Left forelimb (tissue), 1 donor: Measurements from ENCODE around the gene SENP1.
"Not testable (repeated sequence)": the region's sequence is repeated elsewhere in the genome, so short reads cannot be mapped to it uniquely, and the experiment has no call there.

Source experiments
- DNase-seq: peaks from one replicate; pipeline ENCODE4 v3.0.0-alpha.2; 2018; ENCODE audit warnings: low spot score

Gene SENP1

DNA sequence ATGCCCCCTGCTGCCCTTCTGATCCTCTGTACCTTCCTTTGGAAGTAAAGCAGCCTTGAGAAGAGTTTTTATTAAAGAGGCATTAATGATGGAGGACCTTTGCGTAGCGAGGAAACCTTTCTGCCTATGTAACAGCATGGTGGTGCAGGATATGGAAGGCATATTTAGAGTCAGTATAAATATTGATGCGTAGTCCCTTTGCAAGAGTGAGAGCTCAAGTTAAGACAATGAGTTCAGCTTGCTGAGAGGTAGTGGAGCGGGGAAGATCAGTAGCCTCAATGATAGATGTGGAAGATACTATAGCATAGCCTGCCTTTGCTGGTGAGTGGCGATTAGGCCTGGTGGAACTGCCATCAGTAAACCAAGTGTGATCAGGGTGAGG, 5.4 kb upstream of the SENP1 start:
- not testable (repeated sequence) for DNase-seq

DNA sequence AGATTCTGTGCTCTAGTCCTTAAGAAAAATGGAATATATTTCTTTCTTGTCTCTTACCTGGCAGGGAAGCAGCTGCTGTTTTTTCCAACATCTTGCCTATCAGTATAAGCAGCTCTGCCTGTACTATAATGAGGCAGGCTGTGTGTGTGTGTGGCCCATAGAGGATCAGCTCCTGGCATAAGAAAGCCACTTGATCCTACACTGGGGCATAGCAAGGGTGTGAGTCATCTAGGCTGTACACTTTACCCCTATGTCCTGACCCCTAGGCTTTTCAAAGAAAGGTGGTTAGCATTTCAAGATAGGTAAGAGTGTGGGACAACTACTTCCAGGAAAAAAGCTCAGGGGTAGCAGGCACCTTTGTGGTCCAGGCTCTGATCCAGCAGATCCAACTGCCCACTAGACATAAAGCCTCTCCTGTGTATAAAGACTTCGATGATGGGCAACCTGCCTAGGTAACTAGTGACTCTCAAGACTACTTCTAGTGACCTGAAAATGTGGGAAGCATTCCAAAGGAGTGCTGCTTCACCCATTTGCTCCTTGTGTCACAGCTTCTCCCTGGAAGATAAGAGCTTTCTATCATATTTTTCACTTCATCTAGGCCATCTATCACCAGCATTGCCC, 4.9 kb upstream of the SENP1 start:
- DNase-seq, result no peak

DNA sequence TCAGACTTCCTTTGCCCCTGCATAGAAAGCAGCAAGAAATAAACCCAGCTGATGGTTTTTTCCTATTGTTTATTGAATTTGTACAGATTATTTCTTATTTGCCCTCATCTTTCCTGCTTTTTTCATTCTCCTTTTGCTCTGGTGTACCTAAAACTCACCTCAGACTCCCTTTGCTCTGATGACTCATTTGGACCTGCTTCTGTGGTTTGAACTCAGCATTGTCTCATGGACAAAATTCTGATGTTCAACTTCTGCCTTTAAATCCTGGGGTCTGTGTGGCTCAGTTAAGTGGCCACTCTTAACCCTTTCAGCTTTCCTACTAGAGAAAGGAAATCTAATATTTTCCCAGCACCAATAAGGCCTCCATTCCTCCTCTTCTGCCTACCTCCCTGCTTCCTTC, 3.5 kb upstream of the SENP1 start:
- DNase-seq, result no peak

DNA sequence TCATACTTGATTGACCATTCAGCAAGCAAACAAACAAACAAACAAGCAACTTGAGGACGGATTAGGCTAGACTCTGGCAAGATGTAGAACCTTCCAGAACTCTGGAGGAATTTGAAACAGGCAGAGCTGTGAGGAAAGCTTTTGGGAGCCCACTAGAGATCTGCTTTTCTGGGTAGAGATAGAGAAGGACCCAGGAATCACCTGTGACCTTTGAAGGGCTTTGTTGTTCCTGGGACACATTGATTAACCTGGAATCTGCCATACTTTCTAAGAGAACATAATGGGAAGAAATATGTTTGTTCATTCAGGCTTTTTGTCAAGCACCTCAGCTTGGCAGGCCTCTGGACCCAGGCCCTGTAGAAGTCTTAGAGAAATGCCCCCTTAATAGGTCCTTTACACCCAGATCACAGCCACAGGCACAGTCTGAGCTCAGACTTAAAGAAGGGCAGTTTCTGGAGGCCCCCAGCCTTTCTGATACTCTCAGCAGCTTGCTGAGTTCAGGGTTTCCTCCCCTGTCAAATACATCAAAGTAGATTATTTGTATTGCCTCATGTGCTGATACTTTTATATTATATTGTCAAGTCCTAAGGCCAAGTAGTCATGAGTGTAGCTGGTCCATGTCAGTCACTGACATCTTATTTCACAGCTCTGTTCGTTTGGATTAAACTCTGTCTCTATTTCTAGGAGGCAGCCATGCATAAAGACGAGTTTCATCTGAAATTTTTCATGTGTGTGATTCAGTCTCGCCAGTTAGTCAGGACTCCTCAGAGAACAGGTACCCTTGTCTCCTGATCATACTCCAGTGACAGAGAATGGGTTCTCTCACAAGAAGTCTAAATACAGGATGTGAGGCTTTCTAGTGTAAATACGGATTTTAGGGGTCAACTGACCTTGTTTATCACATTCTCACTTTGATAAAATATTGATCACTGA, 1.1 kb upstream of the SENP1 start:
- DNase-seq, result no peak

DNA sequence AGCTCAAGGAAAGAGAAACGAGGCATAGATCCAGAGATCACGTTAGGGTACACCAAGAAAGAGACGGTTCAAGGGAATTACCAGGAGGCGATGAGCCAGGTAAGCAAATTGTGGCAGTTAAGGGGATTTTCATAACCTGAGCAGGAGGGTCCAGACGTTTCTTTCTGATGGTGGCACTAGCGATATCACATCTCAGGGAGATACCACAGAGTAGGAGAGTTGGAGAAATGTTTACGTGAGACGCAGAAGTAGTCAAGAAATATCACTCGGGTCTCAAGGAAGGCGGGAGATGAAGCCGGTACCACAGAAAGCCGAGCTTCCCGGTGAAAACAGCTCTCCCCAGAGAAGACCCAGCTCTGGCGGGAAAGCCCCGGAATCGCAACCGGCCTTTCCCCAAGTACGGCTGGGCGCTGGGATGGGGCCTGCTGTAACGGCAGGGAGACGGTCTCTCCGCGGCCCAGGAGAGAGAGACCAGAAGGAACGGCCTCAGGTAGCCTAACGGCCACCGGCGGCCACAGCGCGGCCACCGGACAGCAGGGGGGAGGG, 485 bp downstream of the SENP1 start:
- no peak for DNase-seq

DNA sequence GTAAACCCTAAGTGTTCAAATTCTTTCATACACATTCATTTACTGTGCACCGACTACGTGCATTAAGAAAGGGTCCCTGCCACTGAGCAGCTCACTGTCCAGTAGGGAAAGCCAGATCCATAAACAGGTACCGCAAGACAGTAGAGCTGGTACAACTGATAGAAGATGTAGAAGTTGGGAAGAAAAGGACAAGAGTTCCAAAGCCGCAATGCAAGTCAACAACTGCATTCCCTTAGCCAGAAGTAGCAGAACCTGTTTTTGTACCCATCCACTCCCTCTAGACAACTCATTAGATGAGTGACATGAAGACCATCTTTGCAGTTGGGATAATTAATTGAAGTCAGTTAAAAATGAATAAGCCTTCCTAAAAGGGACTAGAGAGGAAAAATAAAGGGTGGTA, 1.3 kb downstream of the SENP1 start:
- no peak for DNase-seq

DNA sequence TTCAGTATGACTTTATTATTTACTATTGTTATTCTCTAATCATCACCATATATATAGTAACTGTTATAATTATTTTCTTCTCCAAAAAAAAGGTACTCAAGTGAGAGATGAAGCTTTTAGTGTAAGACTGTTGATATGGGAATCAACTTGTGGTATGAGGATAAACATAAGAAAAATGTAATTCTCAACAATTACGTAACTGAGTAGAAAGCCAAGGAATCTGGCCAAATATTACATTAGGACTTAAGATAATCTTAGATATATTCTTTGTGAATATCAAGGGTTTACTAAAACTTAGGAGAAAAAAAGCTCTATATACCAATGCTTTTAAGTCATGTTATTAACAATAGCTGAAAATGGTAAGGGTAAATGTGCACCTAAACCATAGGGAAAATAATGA, 13.3 kb downstream of the SENP1 start:
- no peak for DNase-seq

DNA sequence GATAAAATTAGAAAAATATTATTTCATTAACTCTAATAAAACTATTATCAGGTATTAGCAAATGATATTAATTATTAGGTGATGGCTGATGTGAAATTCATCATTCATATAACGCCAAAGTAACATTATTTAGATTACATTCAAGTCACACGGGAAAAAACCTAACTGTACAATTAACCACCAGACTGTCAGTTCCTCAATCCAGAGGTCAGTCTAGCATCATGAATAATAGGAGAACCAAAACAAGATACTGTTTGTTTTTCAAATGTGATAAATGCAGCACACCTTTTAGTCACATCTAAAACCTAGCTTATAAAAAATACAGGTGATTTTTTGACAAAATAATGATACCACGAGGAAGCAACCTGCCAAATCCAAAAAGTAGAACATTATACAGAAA, 19.6 kb downstream of the SENP1 start:
- DNase-seq, result no peak

DNA sequence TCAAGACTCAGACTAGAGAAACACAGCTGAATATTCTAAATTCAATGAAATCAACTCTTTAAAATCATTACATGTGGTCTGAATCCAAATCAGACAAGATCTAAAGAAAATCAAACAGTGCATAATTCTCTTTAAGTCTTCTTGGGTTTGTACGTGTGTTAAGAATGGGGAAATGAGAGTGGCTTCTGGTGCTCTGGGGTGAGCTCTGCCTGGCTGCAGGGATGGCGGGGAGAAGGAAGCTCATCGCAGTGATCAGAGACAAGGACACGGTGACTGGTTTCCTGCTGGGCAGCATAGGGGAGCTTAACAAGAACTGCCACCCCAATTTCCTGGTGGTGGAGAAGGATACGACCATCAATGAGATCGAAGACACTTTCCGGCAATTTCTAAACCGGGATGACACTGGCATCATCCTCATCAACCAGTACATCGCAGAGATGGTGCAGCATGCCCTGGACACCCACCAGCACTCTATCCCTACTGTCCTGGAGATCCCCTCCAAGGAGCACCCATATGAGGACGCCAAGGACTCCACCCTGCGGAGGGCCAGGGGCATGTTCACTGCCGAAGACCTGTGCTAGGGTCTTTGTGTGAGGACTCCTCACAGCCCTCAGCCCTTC, 20.9 kb downstream of the SENP1 start:
- DNase-seq, result no peak

DNA sequence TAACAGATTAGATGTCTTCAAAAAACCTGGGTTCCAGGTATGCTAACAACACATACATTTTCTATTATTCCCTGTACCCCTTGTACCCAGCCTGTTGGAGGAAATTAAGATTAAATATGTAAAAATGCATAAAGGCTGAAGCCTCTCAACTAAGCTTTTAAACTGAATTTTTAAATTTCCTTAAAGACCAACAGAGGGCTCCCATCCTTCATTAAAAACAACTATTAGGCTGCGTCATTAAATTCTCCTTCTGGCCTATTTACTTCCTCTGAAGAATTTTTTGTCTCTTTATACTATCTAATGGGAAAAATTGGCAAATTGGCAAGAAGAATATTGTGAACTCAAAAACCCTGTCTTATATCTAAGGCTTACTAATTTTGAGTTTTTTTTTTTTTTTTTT, 21.8 kb downstream of the SENP1 start:
- DNase-seq, result no peak

DNA sequence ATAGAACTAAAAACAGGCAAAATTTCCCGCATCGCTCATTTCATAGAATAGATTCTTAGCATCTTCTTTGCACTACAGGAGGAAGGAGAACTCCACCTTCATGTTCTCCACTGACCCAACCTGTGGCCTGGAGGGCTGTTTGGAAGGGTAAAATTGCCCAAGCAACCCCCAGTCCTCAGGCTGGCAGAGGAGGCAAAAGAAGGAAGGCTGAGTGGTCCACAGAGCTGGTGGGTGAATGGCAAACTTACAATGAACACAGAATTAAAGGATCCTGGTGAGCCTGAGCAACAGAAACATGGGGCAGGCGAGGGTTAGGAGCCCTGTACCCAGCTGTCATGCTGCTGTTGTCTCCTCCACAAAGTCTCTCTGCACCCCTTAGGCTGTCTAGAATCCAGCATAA, 25.1 kb downstream of the SENP1 start:
- no peak for DNase-seq

DNA sequence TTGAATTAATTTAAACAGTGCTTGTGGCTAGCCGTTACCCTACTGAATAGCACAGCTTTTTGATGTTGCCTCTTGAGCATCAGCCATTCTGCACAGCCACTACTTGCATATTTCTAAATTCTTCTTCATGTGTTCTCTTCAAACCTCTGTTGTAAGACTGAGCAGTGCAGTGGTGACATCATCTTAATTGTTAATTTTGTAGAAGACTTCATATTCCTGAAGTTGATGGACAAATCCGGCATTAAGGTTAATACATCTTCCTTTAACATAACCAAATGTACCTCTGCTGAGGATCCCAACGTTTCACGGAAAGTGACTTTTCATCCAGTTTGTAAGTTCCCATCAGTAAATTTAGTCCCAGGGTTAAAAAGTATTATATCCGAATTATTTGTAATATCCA, 25.6 kb downstream of the SENP1 start:
- DNase-seq, result no peak

DNA sequence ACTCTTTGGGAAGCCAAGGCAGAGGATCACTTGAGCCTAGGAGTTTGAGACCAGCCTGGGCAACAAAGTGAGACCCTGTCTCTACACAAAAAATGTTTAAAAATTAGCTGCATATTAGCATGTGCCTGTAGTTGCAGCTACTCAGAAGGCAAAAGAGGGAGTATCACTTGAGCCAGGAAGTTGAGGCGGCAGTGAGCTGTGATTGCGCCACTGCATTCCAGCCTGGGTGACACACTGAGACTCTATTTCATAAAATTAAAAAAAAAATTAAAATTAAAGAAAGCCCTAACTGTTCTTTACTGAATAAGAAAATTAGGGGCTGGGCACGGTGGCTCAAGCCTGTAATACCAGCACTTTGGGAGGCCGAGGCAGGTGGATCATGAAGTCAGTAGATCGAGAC, 27.0 kb downstream of the SENP1 start:
- DNase-seq, result no peak

DNA sequence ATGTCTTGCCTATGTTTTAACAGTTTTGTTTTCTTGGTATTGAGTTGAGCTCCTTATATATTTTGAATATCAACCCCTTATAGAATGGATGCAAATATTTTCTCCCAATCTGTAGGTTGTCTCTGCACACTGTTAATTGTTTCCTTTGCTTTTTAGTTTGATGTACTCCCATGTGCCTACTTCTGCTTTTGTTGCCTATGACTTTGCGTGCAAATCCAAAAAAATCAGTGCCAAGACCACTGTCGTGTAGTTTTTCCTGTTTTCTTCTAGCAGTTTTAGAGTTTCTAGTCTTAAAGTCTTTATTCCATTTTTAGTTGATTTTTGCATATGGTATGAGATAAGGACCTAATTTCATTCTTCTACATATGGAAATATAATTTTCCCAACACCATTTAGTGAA, 28.8 kb downstream of the SENP1 start:
- no peak for DNase-seq

DNA sequence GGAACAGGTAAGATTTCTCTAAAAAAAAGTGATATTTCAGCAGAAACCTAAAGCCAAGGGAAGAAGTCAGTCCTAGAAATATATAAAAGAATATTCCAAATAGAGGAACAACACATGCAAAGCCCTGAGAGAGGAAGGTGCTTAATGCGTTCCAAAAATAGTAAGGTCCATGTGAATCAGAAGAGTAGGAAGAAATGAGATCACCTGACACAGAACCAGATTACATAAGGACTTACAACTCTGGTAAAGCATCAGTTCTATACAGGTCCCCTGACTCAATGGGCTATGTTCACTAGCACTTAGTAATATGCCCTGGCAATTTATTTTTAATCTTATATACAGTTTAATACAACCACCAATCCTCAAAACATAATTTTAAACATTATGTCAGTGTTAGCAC, 30.0 kb downstream of the SENP1 start:
- no peak for DNase-seq

DNA sequence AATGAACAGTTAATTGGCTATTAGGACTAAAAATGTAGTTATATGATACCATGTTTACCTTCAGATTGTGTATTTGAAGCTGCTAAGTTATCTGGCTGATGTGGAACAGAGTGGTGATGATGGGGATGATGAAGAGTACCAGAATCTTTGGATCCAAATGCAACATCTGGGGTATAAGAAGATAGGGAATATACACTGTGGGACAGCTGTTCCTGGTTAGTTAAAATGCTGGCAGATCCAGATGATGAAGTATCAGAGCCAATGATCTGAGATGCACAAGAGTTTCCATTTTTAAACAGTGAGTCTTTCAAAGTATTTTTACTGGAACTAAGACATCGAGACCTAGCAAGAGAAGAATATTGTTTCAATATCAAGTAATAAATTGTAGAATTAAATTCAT, 31.6 kb downstream of the SENP1 start:
- DNase-seq, result no peak

DNA sequence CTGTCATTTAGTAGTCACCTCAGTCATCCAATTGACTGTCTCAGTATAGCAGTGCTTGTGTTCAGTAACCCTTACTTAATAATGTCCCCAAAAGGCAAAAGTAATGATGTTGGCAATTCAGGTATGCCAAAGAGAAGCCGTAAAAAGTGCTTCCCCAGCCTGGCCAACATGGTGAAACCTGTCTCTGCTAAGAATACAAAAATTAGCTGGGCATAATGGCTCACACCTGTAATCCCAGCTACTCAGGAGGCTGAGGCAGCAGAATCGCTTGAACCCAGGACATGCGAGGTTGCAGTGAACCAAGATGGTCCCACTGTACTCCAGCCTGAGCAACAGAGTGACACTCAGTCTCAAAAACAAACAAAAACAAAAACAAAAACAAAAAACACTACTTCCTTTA, 33.6 kb downstream of the SENP1 start:
- DNase-seq, result no peak

DNA sequence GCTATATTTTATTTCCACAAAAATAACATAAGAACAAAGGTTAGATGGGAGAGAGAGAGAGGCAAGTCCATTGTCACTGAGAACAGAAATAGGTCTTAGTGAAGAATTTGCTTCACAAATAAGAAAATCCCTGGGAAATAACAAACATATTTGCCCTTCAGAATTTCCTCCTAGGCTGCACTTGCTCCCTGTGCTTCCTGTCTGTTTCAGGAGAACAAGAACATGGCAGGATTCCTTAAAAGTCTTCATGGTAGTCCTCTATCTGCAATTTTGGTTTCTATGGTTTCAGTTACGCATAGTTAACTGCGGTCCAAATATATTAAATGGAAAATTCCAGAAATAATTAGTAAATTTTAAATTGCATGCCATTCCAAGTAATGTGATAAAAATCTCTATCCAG, 34.1 kb downstream of the SENP1 start:
- DNase-seq, result no peak

DNA sequence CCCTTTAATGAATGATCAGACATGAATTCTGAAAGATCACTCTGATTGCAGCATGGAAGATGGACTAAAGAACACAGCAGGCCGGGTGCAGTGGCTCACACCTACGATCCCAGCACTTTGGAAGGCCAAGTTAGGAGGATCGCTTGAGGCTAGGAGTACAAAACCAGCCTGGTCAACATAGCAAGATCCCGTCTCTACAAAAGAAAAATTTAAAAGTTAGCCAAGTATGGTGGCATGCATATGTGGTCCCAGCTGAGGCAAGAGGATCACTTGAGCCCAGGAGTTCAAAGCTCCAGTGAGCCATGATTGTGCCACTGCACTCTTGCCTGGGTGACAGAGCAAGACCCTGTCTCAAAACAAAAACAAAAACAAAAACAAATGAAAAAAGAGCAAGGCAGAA, 35.1 kb downstream of the SENP1 start:
- no peak for DNase-seq

DNA sequence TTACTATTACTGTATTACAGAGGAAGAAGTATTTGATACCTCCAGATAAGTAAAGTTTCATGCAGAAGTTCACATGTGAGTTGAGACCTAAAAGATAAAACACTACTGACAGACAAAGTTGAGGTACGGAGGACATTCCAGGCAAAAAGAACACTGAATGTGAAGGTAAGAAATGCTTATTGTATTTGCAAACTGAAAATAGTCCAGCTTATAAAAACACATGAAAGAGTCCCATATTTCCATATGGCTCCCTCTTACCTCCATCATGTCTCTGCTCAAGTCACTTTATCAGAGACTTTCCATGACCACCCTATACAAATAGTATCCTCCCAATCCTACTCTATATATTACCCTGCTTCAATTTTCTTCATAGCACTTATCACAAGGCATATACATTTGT, 35.8 kb downstream of the SENP1 start:
- DNase-seq, result no peak

DNA sequence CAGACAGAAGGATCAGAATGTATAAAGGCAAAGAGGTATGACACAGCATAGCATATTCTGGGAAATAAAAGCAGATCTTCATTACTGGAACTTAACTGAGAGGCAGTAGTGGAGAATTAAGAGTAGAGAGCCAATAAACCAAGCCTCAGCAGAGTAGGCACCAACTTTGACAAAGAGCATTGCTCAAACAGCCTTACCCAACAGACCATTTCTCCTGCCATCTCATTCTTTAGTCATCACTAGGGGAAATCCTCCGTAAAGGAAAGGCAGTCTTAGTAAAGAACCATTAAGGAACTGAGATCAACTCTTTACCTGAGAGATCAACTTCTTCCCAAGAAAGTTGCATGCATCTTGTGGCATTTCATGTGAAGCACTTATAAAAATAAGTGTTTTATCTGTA, 36.6 kb downstream of the SENP1 start:
- DNase-seq, result no peak

DNA sequence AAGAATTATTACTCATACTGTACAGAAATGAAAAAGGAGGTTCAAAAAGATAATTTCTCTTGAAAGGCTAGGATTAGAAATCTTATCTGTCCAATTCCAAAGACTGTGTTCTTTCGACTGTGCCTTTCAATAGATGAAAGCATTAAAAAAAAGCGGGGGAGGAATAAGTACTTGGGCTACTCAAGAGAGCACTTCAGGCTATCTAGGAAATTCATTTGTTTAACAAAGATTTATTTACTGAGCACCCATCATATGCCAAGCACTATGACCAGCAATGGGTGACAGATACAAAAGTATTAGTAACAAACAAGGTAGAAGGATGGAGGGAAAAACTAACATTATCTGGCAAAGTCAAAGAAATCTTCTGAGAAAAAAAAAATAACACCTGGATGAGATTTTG, 37.4 kb downstream of the SENP1 start:
- no peak for DNase-seq
